Measurements from ENCODE around the gene ADAMTS2.
"Not testable (repeated sequence)": the region's sequence is repeated elsewhere in the genome, so short reads cannot be mapped to it uniquely, and the experiment has no call there.

The ADAMTS2 gene

DNA sequence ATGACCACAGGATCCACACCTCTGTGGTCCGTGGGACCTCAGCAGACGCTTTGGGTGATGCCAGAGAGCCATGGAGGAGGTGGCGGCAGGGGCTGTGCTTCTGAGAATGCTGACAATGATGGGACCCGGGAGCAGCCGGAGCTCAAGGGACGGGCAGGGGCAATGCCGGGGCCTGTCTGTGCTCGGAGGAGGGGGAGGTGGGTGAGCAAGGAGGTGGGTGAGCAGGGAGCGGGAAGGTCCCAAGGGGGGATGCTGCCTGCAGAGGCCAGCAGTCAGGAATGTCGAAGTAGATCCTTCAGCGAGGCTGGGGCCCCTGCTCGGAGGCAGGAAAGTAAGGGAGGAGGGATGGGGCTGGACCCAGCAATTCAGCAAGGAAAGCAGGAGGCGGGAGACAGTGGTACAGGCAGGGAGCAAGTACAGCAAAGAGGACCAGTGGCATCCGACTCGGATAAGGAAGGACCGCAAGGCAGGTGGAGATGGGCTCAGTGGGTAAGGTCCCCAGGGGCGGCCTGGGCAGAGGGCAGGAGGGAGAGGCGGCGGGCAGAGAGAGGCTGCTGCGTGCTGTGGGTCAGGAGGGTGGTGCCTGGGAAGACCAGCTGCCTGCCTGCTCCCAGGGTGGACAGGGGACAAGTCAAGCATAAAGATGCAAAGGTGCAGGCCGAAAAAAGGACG lies 49.0 kb downstream of the ADAMTS2 start:
- no peak for DNase-seq (ENCODE audit: low read depth)

DNA sequence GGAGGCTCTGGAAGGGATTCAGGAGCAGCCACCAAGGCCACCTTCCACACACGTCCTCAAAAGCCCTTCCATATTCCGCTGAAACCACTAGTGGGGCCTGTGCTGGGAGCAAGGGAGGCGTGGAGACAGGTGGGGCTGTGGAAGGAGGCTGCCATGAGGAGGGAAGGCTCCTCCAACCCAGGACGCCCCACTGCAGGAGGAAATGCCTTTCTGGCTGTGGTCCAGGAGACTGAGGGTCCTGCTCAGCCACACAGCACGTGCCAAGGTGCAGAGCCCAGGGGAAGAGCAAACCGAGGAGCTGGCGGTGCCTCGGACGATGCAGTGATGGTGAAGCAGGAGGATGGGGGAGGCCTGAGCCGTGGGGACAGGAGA lies 49.5 kb downstream of the ADAMTS2 start:
- no peak for DNase-seq (ENCODE audit: low read depth)

- no peak for DNase-seq (ENCODE audit: low read depth)
These were observed 50.1 kb downstream of the ADAMTS2 start for GRCh38 chr5:179294891-179295777.

GRCh38 chr5:179294131-179294780 lies 51.0 kb downstream of the ADAMTS2 start:
- no peak for DNase-seq (ENCODE audit: low read depth)

DNA sequence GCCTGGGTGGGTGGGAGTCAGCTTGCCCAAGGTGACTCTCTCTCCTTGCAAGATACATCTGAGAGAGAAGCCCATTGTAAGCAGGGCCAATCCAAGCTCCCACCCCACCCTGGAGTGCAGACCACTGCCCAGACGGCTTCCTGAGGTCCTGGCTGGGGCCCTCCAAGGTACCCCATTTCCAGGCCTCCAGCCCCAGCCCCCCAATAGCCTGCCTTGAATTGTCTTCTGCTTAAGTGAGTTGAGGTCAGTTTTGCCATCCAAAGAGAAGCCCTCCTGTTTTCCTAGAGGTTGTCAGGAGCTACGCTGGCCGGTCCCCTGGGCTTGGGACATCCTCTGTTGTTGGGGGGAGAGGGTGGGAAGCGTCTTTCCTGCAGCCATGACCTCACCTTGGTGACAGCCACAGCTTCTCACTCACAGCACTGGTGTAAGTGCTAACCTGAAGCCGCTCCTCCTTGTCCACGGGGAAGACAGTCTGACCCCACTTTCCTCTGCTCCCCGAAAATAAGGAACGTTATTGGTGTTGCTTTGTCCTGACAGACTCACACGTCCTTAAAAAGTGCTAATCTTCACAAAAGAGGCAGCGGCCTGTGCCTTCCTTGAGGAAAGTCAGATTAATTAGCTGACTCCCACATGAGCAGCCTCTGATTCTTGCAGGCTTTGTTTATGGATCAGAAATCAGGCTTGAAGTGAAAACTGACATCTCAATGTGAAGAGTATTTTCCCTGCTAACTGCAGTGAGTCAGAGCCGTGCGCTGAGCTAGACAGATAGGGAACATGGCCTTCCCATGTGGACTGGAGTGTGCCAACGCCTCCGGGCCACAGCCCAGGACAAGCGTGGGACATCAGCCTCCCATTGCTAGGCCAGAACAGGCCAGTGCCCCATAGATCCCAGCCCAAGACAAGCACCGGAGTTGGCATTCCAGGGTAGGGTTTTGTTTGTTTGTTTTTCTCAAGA lies 52.3 kb downstream of the ADAMTS2 start:
- no peak for DNase-seq (ENCODE audit: low read depth)

- DNase-seq (ENCODE audit: low read depth), result no peak
These were observed 53.1 kb downstream of the ADAMTS2 start for GRCh38 chr5:179292202-179292601.

DNA sequence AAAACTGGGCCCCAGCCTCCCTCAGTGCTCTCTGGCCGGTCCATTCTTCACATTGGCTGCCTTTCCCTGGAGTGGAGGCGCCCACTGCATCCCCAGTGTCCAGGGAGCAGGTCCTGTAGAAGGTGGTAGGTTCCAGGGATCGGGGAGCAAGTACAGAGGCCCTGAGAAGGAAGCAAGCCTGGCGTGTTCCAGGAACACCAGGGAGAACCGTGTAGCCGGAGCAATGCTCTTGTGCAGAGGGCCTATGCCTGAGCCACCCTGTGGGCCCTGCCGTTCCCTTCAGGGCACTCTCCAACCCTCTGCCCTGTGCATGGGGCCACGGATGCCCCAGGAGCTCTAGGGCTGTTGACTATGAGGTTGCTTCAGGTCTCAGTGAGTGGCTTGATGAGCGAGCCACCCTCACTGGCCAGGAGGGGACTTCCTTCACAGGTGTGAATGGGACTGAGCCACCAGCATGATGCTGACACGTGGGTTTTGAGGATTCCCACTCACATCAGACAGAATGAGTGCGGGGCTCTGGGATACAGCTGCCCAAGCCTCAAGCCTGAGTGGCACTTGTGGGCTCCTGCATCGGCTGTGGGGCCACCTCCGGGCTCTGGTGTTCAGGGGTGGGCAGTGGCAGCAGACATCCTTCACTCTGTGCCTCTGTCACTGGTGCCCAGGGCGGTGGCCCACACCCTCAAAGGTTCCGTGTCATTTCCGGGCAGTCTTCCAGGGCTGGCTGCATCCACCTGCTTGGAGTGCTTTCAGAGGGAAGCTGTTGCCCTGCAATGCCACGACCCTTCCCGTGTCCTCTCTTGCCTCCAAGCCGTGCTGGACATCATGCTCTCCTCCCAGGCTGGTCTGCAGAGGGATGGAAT lies 54.4 kb downstream of the ADAMTS2 start:
- no peak for DNase-seq (ENCODE audit: low read depth)

DNA sequence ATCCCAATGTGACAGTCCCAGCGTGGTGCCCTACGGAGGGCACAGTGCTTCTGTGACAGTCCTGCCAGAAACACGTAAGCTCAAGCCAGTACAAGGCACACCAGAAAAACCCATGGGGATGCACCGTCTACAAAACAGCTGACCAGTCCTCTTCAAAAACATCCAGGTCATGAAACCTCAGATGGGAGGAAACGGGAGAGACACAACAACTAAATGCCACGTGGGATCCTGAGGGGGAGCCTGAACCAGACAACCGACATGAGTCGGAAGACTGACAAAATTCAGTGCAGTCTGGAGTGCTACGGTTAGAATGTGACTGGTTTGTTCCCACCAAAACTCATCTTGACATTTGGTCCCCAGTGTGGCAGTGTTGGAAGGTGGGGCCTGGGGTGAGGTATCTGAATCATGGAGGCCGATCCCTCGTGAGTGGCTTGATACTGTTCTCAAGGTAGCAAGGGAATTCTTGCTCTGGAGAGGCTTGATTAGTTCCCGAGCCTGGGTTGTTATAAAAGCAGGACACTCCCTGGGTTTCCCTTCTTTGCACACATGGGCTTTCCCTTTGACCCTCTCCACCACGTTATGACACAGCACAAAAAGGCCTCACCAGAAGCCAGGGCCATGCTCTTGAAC lies 55.4 kb downstream of the ADAMTS2 start:
- no peak for DNase-seq (ENCODE audit: low read depth)

DNA sequence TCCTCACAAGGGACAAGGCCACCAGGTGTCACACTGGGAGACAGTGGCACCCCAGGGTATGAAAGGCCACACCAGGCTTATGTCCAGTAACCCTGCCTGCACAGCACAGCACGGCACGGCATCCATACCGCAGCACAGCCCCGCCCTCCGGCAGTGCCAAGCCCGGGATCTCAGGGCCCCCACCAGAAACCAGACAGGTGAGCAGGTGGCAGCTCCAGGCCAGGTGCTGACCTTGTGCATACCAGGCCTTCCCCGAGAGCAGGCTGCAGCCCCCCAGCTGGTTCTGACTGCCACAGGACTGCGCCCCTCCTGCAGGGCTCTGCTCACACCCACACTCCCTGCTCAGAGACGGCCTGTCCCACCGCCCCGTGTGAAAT lies 56.5 kb downstream of the ADAMTS2 start:
- DNase-seq (ENCODE audit: low read depth), result no peak

DNA sequence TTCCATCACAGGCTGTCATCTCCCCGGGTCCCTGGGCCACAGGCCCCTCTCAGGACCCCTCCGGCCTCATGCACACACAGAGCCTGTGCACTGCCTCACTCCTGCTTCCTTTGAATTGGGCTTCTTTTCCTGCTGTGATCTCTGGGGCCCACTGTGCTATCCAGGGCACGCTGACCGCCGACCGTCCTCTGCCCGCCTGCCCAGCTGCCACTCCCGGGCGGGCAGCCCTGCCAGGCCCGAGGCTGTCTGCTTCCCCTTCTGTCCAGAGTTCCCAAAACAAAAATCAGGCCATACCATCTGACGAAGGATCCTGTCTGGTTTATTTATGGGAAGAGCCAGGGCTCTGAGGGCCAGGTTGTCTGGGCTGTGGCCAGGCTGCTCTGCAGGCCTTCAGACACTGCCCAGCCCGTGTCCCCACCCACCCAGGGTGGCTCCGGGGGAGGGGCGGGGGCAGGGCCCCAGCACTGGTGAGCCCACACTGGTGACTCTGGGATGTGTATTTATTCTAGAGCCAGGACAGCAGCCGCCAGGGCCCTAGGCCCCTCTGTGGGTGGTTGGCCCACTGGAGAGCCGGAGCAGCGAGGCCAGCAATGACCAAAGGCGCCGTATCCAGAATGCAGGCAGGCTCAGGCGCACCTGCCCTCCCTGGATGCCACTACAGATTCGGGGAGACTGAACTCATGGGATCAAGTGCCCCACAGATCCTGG lies 57.0 kb downstream of the ADAMTS2 start:
- no peak for DNase-seq (ENCODE audit: low read depth)

GRCh38 chr5:179287631-179288030 lies 57.6 kb downstream of the ADAMTS2 start:
- no peak for DNase-seq (ENCODE audit: low read depth)

DNA sequence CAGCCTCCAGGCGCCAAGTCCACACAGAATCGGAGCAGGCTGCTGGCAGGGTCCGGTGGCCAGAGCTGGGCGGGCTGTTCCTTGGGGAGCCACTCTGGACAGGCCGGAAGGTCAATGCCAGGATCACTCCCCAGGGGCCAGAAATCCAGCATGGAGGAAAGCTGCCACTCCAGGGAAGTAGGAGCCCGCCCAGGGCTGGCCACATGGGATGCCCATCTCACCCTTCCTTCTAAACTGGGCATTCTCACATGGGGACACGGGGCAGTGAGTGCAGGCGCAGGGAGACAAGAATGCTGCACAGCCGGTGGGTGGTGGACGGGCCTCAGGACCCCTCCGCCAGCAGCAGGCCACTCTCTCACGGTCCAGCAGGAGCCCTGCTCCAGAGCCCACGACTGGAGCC lies 58.2 kb downstream of the ADAMTS2 start:
- DNase-seq (ENCODE audit: low read depth), result no peak

DNA sequence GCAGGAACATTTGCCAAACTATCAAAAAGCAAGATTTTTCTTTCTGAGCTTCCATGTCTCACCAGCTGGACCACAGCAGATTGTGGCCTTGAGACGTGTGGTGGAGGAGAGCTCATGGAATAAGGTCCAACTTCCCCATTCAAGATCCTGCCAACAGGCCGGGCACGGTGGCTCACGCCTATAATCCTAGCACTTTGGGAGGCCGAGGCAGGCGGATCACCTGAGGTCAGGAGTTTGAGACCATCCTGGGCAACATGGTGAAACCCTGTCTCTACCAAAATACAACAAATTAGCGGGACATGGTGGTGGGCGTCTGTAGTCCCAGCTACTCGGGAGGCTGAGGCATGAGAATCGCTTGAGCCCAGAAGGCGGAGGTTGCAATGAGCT lies 59.5 kb downstream of the ADAMTS2 start:
- DNase-seq (ENCODE audit: low read depth), result not testable (repeated sequence)

DNA sequence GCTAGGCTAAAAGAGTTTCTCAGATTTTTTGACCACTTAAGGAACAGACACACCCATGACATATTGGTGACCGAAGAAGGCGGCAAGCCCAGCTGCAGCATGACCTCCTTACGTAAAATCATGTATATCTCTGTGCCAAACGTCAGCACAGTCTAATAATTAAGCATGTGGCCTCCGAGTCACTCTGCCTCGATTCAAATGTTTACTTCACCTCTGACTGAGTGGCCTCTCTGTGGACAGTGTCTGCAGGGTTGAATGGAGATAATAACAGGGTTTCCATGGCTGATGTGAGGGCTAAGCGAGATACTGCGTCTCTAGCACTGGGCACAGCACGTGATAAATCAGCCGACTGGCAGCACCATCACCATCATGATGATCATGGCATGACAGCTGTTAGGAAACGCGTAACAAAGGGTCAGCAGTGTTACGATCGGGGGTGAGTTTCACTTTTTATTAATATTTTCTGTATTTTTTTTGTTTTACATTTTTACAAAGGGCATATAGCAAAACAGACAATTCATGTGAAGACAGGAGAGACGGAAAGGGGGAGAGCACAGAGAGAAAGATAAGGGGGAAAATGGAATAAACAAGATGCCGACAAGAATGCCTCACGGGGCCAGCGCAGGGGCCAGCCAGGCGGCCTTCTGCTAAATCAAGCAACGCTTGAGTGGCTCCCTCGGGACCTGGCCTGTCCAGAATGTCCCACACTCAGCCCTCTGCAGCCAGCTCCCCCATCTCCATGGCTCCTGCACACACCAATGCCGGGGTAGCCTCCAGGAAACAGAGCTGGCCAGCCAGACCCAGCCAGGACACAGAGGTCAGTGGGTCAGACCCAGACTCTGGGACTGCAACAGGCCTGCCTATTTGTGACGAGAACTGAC lies 60.3 kb downstream of the ADAMTS2 start:
- no peak for DNase-seq (ENCODE audit: low read depth)

GRCh38 chr5:179283908-179284307 lies 61.4 kb downstream of the ADAMTS2 start:
- DNase-seq (ENCODE audit: low read depth), result not testable (repeated sequence)

- no peak for DNase-seq (ENCODE audit: low read depth)
These were observed 63.6 kb downstream of the ADAMTS2 start for GRCh38 chr5:179281694-179282093.

- no peak for DNase-seq (ENCODE audit: low read depth)
These were observed 65.2 kb downstream of the ADAMTS2 start for GRCh38 chr5:179280095-179280490.

DNA sequence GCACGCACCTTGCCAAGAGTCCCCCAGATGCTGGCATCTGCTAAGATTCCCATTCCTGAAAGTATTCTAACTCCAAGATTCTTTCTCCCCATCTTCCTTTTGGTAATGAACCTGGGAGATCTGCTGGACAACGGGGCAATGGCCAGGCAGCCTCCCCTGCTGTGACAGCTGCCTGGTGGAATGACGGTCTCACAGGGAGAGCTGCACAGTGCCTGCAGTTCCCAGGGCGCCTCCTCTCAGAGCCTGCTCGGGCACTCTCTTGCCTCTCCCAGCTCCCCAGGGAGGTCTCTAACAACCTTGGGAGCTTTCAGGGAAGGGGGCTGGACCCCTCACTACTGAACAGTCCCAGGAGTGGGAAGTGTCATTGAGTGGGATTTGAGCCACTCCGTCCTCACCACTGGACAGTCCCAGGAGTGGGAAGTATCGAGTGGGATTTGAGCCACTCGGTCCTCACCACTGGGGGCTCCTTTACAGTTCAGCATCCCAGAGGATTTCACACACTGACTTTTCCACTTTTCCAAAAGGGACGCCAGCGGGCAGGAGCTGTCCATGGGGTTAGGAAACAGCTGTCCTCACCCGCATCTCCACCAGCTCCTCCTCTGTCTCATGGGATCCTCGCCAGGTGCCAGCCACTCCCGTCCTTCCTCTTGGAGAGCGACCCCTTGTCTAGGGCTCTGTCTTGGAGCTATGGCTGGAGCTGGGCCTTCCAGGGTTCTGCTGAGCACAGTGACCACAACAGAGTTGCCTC lies 65.7 kb downstream of the ADAMTS2 start:
- DNase-seq (ENCODE audit: low read depth), result no peak
